IPS-20b (cell line): Measurements from ENCODE around the gene NDUFAF2.

ENCODE experiments used
- H3K27ac ChIP-seq: one replicate; pipeline ENCODE4 v1.5.1; 2013; ENCODE audit warnings: low read length
- H3K27me3 ChIP-seq: 2 replicates; pipeline ENCODE4 v1.6.1; 2013; ENCODE audit warnings: mild to moderate bottlenecking, low read length, inconsistent platforms; ENCODE audit not compliant: insufficient read depth
- H3K36me3 ChIP-seq: 2 replicates; pipeline ENCODE4 v1.6.1; 2013; ENCODE audit warnings: low read depth, mild to moderate bottlenecking, inconsistent platforms, low read length, moderate library complexity; ENCODE audit not compliant: insufficient read depth
- H3K4me1 ChIP-seq: 2 replicates; pipeline ENCODE4 v1.6.1; 2013; ENCODE audit warnings: mild to moderate bottlenecking, control low read depth, inconsistent platforms, low read length, moderate library complexity; ENCODE audit not compliant: insufficient read depth
- H3K4me3 ChIP-seq: 2 replicates; pipeline ENCODE4 v1.5.1; 2013; ENCODE audit warnings: mild to moderate bottlenecking, low read length, inconsistent platforms
- H3K9ac ChIP-seq: 2 replicates; pipeline ENCODE4 v1.6.1; 2013; ENCODE audit warnings: low read depth, mild to moderate bottlenecking, inconsistent platforms, low read length, moderate library complexity
- H3K9me3 ChIP-seq: 2 replicates; pipeline ENCODE4 v1.6.1; 2013; ENCODE audit warnings: mild to moderate bottlenecking, low read depth, low read length, inconsistent platforms; ENCODE audit not compliant: insufficient read depth

The NDUFAF2 gene

DNA sequence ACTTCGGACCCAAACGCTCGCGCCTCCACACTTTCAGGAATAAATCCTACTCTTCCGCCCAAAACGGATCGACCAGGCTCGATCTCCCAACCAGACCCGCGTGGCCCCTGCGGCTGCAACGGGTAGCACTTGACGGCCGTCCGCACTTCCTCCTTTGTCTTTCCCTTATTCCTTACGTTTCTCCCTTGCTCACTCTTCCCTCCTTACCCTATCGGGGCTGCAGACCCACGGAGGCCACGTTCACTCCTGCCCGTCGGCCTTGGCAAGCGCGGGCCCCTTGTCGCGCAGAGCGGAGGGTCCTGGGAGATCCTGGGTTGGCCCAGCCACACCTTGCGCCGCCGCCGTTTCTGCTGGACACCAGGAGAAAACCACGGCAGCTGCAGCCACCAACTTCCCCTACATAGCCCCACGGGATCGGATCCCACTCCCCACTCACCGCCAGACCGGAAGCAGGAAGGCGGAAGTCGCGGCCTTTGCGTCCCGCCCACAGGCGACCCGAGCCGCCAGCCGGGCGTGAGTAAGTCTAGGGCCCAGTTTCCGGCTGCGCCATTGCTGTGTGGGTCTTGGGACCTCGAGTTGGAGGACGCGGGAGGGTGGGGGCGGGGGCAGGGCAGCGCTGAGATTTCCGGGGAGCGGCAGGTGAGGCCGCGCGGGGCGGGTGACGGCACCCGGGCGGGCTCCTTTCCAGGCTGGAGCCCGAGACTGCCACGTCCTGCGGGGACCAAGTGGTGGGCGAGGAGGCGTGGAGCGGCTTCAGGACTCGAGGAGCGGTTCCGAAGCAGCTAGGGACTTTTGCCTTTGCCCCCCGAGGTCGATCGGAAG lies 217.2 kb downstream of the NDUFAF2 start, which contains the start of gene SMIM15:
Gene SMIM15, minus strand, starts transcription at position 459 of the 822 bp plus-strand sequence. CDS start 2,297 bp downstream, outside the sequence.
- H3K9ac ChIP-seq, result peak within 1 kb of the TSS; percentile 96
- H3K9me3 ChIP-seq, result peaks cover 6% of the 10 kb centered on the region; the same call in 1 of the 2 replicates
- peak within 1 kb of the TSS; percentile 73 for H3K27ac ChIP-seq
- H3K4me3 ChIP-seq, result peak within 1 kb of the TSS; percentile 97
- H3K36me3 ChIP-seq, result peaks cover 35% of the 10 kb centered on the region
- H3K27me3 ChIP-seq, result no peaks in the 10 kb centered on the region
- H3K4me1 ChIP-seq, result peaks cover 3% of the 10 kb centered on the region; the same call in 1 of the 2 replicates

DNA sequence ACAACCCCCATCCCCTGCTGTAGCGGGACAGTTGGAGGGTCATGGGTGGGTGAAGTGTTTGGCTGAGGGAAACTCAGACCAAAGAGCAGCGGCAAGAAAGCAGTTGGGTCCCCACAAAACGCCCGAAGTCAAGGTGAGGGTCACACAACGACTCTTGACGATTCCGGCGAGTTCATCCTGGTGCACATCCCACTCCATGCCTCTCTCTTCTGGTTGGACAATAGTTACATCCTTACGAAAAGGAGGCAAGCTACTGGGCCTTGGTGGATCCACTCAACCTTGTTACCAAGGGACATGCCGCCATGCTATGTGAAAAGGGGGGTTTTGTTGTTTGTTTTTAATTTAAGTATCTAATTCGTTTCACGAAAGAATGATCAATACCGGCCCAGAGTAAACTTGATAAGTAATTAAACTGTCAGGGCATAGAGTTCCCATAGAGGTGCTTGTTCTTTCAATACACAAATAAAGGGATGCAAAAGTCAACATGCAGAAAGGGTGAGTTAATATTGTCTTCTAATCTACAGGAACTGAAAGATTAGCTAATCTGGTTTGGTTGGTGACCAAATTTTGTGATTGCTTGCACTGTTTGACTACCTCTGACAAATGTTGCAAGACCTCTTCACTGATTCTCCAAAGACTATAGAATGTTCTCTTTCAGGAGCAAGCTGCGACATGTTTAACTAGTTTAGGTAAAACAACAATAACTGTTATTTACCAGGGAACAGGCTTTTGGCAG lies 218.0 kb downstream of the NDUFAF2 start:
- Histone ChIP-seq H3K36me3 (peaks cover 30% of the 10 kb centered on the region), H3K27me3 (no peaks in the 10 kb centered on the region), H3K9me3 (peaks cover 6% of the 10 kb centered on the region; the same call in 1 of the 2 replicates), H3K27ac (peak overlapping the region; percentile 73), H3K4me1 (peaks cover 3% of the 10 kb centered on the region; the same call in 1 of the 2 replicates), H3K4me3 (peak overlapping the region; percentile 97), H3K9ac (peak overlapping the region; percentile 96)

- no peak overlapping the region; the same call in 1 of the 2 replicates for H3K9ac ChIP-seq
- no peaks in the 10 kb centered on the region for H3K27me3 ChIP-seq
- H3K36me3 ChIP-seq, result peaks cover 21% of the 10 kb centered on the region
- no peak overlapping the region for H3K27ac ChIP-seq
- peaks cover 6% of the 10 kb centered on the region; the same call in 1 of the 2 replicates for H3K9me3 ChIP-seq
- H3K4me1 ChIP-seq, result peaks cover 5% of the 10 kb centered on the region; the same call in 1 of the 2 replicates
- H3K4me3 ChIP-seq, result peak overlapping the region; percentile 97
Measured at GRCh38 chr5:61163905-61164304, 218.9 kb downstream of the NDUFAF2 start.

- Histone ChIP-seq H3K27ac (no peak overlapping the region), H3K9ac (no peak overlapping the region), H3K36me3 (no peaks in the 10 kb centered on the region), H3K4me1 (peaks cover 8% of the 10 kb centered on the region; the same call in 1 of the 2 replicates), H3K9me3 (peaks cover 6% of the 10 kb centered on the region; the same call in 1 of the 2 replicates), H3K4me3 (no peak overlapping the region), H3K27me3 (no peaks in the 10 kb centered on the region)
Measured at GRCh38 chr5:61167382-61167781, 222.4 kb downstream of the NDUFAF2 start.

DNA sequence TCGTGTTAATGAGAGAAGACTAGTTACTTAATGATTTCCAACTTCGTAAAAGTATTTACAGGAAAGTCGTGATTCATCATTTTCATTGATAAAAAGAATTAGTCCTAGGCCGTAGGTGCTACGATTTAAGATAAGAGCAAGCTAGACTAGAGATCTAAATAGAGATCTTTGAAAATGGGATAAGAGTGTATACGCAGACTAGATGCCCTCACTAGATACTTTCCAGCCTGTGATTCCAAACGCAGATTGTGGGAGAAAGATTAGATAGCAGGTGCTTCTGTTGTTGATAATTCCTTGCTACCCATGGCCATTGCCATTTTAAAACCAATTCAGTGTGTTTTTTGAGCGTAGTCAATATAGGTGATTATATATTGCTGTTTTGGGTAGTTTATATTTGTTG lies 223.9 kb downstream of the NDUFAF2 start:
- no peak overlapping the region for H3K27ac ChIP-seq
- peaks cover 5% of the 10 kb centered on the region; the same call in 1 of the 2 replicates for H3K9me3 ChIP-seq
- no peaks in the 10 kb centered on the region for H3K36me3 ChIP-seq
- no peaks in the 10 kb centered on the region for H3K27me3 ChIP-seq
- H3K9ac ChIP-seq, result no peak overlapping the region
- H3K4me1 ChIP-seq, result peaks cover 5% of the 10 kb centered on the region; the same call in 1 of the 2 replicates
- no peak overlapping the region for H3K4me3 ChIP-seq

- no peak overlapping the region for H3K9ac ChIP-seq
- no peak overlapping the region for H3K4me3 ChIP-seq
- no peaks in the 10 kb centered on the region for H3K36me3 ChIP-seq
- H3K9me3 ChIP-seq, result no peaks in the 10 kb centered on the region
- H3K27me3 ChIP-seq, result no peaks in the 10 kb centered on the region
- no peak overlapping the region for H3K27ac ChIP-seq
- peaks cover 5% of the 10 kb centered on the region; the same call in 1 of the 2 replicates for H3K4me1 ChIP-seq
Measured at GRCh38 chr5:61171479-61171878, 226.5 kb downstream of the NDUFAF2 start.

GRCh38 chr5:61176631-61177030 lies 231.6 kb downstream of the NDUFAF2 start:
- H3K4me3 ChIP-seq, result no peak overlapping the region
- no peak overlapping the region for H3K9ac ChIP-seq
- no peaks in the 10 kb centered on the region for H3K4me1 ChIP-seq
- no peaks in the 10 kb centered on the region for H3K36me3 ChIP-seq
- H3K27me3 ChIP-seq, result no peaks in the 10 kb centered on the region
- H3K27ac ChIP-seq, result no peak overlapping the region
- H3K9me3 ChIP-seq, result no peaks in the 10 kb centered on the region

GRCh38 chr5:61177070-61177469 lies 232.1 kb downstream of the NDUFAF2 start:
- no peaks in the 10 kb centered on the region for H3K4me1 ChIP-seq
- H3K27ac ChIP-seq, result no peak overlapping the region
- H3K27me3 ChIP-seq, result no peaks in the 10 kb centered on the region
- H3K36me3 ChIP-seq, result no peaks in the 10 kb centered on the region
- H3K9ac ChIP-seq, result no peak overlapping the region
- no peak overlapping the region for H3K4me3 ChIP-seq
- no peaks in the 10 kb centered on the region for H3K9me3 ChIP-seq

DNA sequence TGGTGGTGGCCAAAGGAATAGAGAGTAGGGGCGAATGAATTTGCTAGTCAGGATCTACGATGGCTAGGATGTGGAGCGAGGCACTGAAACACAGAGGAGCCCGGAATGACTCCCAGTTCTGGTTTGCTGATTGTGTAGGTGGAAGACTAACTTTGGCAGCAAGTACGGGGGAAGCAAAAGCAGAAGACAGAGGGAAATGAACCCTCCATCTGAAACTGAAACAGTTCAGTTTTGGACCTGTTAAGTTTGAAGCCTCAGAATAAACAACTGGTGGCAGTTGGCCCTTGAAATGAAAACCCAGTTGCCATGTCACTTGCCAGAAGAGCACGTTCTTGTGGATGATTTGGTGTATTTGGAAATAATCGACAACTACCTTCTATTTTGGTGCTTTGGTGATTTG lies 232.7 kb downstream of the NDUFAF2 start:
- Histone ChIP-seq H3K27me3 (no peaks in the 10 kb centered on the region), H3K4me1 (no peaks in the 10 kb centered on the region), H3K36me3 (no peaks in the 10 kb centered on the region), H3K9me3 (no peaks in the 10 kb centered on the region), H3K4me3 (no peak overlapping the region), H3K9ac (no peak overlapping the region), H3K27ac (no peak overlapping the region)

GRCh38 chr5:61178702-61179101 lies 233.7 kb downstream of the NDUFAF2 start:
- Histone ChIP-seq H3K4me1 (no peaks in the 10 kb centered on the region), H3K9me3 (no peaks in the 10 kb centered on the region), H3K27ac (no peak overlapping the region), H3K9ac (no peak overlapping the region), H3K27me3 (no peaks in the 10 kb centered on the region), H3K4me3 (no peak overlapping the region), H3K36me3 (no peaks in the 10 kb centered on the region)

- H3K27ac ChIP-seq, result no peak overlapping the region
Measured at GRCh38 chr5:61180886-61181285, 235.9 kb downstream of the NDUFAF2 start.

More at GRCh38 chr5:61180886-61181285, 235.9 kb downstream of the NDUFAF2 start:
- H3K9me3 ChIP-seq, result no peaks in the 10 kb centered on the region
- no peaks in the 10 kb centered on the region for H3K27me3 ChIP-seq
- H3K9ac ChIP-seq, result no peak overlapping the region
- H3K4me1 ChIP-seq, result no peaks in the 10 kb centered on the region
- H3K4me3 ChIP-seq, result no peak overlapping the region
- H3K36me3 ChIP-seq, result no peaks in the 10 kb centered on the region
